Body of pancreas (tissue), 4 donors: Measurements from ENCODE around the gene OTUD3.
"Not testable (repeated sequence)": the region's sequence is repeated elsewhere in the genome, so short reads cannot be mapped to it uniquely, and the experiment has no call there.

ENCODE experiments used
- POLR2A ChIP-seq, 3 donors: fragments of 450-650 bp; IDR thresholded peaks; one replicate each; pipeline ENCODE4 v1.6.1; 2016; ENCODE audit warnings: antibody characterized with exemption in 3 of 3, mild to moderate bottlenecking in 2 of 3
- TF ChIP-seq, protein P1 (sequence below), 7 experiments: fragments of 450-650 bp in 4 of 7; fragments of 200-600 bp in 3 of 7; sonication (generic) in 3 of 7; IDR thresholded peaks; one replicate each; pipeline ENCODE4 v1.5.1; 2016 to 2019; ENCODE audit warnings: antibody characterized with exemption in 7 of 7

GRCh38 chr1:19868575-19868974 is 13.6 kb upstream of the OTUD3 start:
- not testable (repeated sequence) for TF ChIP-seq POLR2A (IDR thresholded peaks at IDR 0.05)
- TF ChIP-seq, protein P1, sequence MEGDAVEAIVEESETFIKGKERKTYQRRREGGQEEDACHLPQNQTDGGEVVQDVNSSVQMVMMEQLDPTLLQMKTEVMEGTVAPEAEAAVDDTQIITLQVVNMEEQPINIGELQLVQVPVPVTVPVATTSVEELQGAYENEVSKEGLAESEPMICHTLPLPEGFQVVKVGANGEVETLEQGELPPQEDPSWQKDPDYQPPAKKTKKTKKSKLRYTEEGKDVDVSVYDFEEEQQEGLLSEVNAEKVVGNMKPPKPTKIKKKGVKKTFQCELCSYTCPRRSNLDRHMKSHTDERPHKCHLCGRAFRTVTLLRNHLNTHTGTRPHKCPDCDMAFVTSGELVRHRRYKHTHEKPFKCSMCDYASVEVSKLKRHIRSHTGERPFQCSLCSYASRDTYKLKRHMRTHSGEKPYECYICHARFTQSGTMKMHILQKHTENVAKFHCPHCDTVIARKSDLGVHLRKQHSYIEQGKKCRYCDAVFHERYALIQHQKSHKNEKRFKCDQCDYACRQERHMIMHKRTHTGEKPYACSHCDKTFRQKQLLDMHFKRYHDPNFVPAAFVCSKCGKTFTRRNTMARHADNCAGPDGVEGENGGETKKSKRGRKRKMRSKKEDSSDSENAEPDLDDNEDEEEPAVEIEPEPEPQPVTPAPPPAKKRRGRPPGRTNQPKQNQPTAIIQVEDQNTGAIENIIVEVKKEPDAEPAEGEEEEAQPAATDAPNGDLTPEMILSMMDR (IDR thresholded peaks at IDR 0.05) = not testable (repeated sequence)
